Pons (tissue), 1 donor: ENCODE measurements around the gene NOC4L.
"Not testable (repeated sequence)": the region's sequence is repeated elsewhere in the genome, so short reads cannot be mapped to it uniquely, and the experiment has no call there.

Source experiments
- DNase-seq: peaks from one replicate; pipeline ENCODE4 v3.0.0-alpha.2; 2016; ENCODE audit warnings: low spot score

Gene NOC4L

GRCh38 chr12:132123970-132124765 lies 20.1 kb upstream of the NOC4L start:
- no peak for DNase-seq

GRCh38 chr12:132124766-132125425 lies 19.4 kb upstream of the NOC4L start:
- no peak for DNase-seq

GRCh38 chr12:132125736-132126135 lies 18.5 kb upstream of the NOC4L start:
- no peak for DNase-seq

- no peak for DNase-seq
Observed at GRCh38 chr12:132127041-132127440, 17.2 kb upstream of the NOC4L start.

- no peak for DNase-seq
Observed at GRCh38 chr12:132129007-132129406, 15.2 kb upstream of the NOC4L start.

GRCh38 chr12:132130690-132131089 lies 13.6 kb upstream of the NOC4L start:
- no peak for DNase-seq

- no peak for DNase-seq
Observed at GRCh38 chr12:132131229-132131628, 13.0 kb upstream of the NOC4L start.

GRCh38 chr12:132131952-132132351 lies 12.3 kb upstream of the NOC4L start:
- DNase-seq, result no peak

- no peak for DNase-seq
Observed at GRCh38 chr12:132132609-132133430, 11.4 kb upstream of the NOC4L start.

GRCh38 chr12:132133952-132134652 lies 10.2 kb upstream of the NOC4L start:
- DNase-seq, result no peak

GRCh38 chr12:132134653-132135183 lies 9.5 kb upstream of the NOC4L start:
- DNase-seq, result not testable (repeated sequence)

- DNase-seq, result not testable (repeated sequence)
Observed at GRCh38 chr12:132136226-132136625, 8.0 kb upstream of the NOC4L start.

- no peak for DNase-seq
Observed at GRCh38 chr12:132137483-132138125, 6.7 kb upstream of the NOC4L start.

GRCh38 chr12:132138941-132139871 lies 5.1 kb upstream of the NOC4L start:
- DNase-seq, result no peak

GRCh38 chr12:132139912-132140311 lies 4.3 kb upstream of the NOC4L start:
- DNase-seq, result no peak

GRCh38 chr12:132140501-132140900 lies 3.8 kb upstream of the NOC4L start:
- no peak for DNase-seq

- DNase-seq, result no peak
Observed at GRCh38 chr12:132140918-132141841, 3.1 kb upstream of the NOC4L start.

- no peak for DNase-seq
Observed at GRCh38 chr12:132141976-132142678, 2.1 kb upstream of the NOC4L start.
